Uterus (tissue), 2 donors: ENCODE results near the gene SCAMP5.

Experiments
- CTCF ChIP-seq, 4 experiments: fragments of 200-600 bp in 2 of 4; fragments of 450-650 bp in 2 of 4; sonication (generic) in 2 of 4; IDR thresholded peaks; one replicate each; pipeline ENCODE4 v1.5.1; 2016 to 2019; ENCODE audit warnings: antibody characterized with exemption in 4 of 4, mild to moderate bottlenecking in 2 of 4, moderate library complexity in 1 of 4
- POLR2A ChIP-seq, 2 donors: fragments of 450-650 bp; IDR thresholded peaks; one replicate each; pipeline ENCODE4 v1.6.1; 2016; ENCODE audit warnings: antibody characterized with exemption in 2 of 2, mild to moderate bottlenecking in 1 of 2, moderate library complexity in 1 of 2

DNA sequence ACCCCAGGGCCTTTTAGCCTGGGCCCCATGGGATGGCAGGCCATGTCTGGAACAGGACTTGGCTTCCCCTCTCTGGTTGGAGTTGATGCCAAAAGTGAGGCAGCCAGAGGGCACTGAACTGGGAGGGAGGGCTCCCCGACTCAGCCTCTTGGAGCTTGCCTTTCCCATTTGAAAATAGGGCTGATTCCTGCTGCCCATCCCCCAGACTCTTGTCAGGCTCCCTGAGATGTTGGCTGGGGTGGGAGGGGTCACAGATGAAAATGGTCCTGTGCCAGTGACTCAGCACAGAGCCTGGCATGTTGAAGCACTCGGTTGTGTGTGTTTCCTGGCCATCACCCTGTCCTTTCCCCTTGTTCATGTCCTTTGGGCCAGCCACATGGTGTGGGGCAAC lies 34.7 kb downstream of the SCAMP5 start:
- TF ChIP-seq CTCF (IDR thresholded peaks at IDR 0.05) (no peak), POLR2A (IDR thresholded peaks at IDR 0.05) (no peak)
